ENCODE results near the gene COMT.

COMT gene

DNA sequence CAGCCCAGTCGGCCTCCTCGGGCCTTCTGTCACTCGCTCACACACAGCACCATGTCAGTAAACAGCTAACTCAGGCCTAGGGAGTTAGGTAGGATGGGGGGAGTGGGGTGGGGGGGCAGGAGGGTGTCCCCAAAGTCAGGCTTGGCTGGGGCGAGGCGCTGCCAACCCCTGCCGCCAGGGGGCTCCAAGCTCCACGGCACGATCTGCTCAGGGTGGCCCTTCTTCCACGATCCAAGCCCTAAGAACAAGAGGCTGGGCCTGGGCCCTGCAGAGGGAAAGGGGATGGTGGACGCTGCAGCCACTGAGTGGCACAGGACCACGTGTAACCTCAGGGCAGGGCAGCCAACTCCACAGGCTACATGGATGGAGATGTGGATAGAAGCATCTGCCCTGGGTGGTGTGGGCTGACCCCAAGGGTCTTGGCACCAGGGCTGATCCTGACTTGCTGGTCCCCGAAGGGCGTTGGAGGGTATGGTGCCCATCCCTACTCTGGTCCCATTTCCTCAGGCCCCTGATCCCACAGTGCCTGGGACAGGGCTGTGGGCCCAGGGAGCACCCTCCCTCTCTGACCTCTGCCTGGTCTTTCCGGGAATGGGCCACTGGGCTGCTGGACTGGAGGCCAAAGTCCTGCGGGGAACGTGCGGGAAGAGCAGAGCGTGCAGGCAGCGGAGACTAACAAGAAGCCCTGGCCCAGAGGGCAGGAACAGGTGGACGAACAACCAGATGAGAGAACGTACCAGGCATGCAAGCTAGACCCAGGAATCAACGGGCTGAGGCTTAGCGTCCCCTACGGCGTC is 29.1 kb downstream of the COMT start:
- TF ChIP-seq ZNF274 (IDR thresholded peaks at IDR 0.05; ENCODE audit: low read depth, low read length) = no peak
- H3K4me3 ChIP-seq (ENCODE audit: low read length) = no peak overlapping the region

DNA sequence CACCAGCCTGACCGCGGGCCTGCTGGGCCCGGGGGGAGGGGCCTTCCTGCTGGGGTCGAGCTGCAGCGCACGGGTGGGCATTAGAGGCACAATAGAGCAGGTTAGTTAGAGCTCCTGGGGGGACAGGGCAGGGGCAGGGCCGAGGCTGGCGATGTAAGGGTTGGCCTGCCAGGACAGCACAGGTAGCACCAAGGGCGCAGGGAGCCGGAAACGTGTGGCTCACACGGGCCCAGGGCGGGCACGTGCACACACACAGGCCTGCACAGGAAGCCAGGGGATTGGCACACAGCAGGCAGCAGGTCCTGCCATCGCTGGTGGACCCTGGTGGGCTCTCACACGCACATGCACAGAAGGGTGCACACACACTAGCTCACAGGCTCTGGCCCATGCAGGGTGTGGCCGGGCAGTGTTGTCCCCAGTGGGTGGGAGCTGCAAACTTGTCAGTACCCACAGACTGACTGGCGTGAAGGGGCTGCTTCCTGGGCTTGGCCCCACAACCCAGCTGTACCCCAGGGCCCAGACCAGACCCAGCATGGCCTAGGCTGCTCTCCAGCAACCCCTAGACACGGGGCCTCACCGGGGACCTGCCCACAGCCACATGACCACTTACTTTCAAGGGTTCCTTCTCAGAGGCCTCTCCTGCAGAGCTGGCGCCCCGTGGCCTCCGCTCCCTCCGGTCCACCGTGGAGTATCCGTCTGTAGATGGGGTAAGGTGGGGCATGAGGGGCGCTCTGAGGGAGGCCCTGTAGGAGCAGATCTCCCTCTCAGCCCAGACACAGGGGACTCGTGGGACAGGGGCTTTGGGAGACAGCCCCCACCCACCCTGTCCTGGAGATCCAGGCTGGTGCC is 29.9 kb downstream of the COMT start:
- H3K4me3 ChIP-seq (ENCODE audit: low read length) = no peak overlapping the region
- no peak for TF ChIP-seq ZNF274 (IDR thresholded peaks at IDR 0.05; ENCODE audit: low read depth, low read length)

DNA sequence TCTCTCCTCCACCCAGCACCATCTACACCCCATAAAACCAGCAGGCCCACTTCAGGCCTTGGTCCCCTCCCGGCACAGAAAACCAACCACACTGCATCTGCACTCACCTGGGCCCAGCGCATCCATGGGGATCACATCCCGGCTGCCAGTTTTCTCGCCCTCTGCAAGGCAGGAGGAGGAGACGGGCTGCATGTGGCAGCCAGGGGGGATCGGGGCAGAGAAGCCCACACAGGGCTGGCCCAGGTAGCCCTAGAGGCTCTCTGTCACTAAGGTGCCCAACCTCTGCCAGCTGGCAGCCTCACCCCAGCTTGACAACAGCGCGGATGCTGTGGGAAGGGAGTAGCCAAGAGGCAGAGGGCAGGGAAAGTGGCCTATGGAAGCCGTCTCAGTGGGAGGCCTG is 30.7 kb downstream of the COMT start:
- H3K4me3 ChIP-seq (ENCODE audit: low read length) = no peak overlapping the region
- no peak for TF ChIP-seq ZNF274 (IDR thresholded peaks at IDR 0.05; ENCODE audit: low read depth, low read length)

DNA sequence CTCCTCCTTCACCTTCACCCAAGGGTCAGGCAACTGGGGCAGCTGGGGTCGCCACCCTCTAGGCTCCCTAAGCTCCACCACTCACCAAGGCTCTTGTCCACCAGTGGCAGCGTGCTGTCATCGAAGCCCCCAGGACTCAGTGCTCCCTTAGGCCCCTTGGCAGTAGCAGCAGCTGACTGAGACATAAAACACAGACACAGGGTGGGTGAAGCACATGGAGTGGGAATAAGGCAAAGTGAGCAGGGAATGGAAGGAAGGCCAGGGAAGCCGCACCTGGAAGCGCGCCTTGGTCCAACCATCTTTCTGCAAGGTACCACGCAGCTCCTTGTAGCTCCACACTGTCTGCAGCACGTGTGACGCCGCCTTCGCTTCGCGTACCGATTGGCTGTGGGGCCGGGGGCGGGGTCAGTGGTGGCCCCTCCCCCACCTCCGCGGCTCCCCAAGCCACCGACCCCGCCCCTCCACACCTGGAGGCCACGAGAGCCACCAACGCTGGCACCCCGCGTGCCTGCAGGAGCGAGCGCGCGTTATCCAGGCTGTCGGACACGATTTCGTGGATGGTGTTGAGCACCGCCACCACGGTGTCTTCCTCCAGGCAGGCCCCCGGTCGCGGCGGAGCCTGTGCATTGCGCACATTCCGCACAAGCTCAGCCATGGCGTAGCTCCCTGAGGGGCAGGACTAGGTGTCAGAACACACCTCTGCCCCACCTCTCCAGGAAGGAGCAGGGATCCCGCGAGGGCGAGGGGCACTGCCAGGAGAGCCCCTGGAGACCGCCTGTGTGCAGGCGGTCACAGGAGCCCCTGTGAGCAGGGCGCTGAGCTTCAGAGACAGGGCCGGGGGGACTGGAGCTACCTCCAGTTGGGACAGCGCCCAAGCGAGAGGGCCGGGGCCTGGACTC is 31.3 kb downstream of the COMT start:
- TF ChIP-seq ZNF274 (IDR thresholded peaks at IDR 0.05; ENCODE audit: low read depth, low read length) = no peak
- H3K4me3 ChIP-seq (ENCODE audit: low read length) = no peak overlapping the region

DNA sequence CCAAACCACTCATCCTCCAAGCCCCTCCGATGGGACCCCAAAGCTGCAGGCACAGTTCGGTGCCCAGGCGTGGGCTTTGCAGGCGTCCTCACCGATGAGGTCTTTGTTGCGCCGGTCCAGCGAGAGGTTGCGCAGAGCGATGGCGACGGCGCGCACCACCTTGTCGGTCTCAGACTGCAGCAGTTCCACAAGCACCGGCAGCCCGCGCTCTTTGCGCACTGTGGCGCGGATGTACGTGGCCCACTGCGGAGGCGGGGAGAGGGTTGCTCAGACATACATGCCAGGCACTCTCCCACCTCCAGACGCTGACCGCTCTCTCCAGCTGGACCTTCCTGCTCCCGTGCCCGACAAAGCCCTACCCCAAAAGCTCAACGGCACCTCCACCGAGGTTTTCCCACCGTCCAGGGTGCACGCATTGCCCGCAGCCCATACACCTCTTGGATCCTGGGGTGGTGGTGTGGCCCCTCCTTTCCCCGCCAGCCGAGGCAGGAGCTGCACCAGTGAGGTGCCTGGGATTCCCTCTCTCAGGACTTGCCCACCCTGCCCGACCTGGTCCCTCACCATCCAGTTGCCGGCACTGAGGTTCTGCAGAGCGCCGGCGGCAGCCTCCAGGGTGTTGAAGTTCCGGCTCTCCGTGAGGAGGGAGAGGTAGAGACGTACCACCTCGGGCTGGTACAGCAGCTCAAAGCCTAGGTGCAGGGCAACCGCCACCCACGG is 32.1 kb downstream of the COMT start:
- no peak overlapping the region for H3K4me3 ChIP-seq (ENCODE audit: low read length)
- TF ChIP-seq ZNF274 (IDR thresholded peaks at IDR 0.05; ENCODE audit: low read depth, low read length) = no peak

DNA sequence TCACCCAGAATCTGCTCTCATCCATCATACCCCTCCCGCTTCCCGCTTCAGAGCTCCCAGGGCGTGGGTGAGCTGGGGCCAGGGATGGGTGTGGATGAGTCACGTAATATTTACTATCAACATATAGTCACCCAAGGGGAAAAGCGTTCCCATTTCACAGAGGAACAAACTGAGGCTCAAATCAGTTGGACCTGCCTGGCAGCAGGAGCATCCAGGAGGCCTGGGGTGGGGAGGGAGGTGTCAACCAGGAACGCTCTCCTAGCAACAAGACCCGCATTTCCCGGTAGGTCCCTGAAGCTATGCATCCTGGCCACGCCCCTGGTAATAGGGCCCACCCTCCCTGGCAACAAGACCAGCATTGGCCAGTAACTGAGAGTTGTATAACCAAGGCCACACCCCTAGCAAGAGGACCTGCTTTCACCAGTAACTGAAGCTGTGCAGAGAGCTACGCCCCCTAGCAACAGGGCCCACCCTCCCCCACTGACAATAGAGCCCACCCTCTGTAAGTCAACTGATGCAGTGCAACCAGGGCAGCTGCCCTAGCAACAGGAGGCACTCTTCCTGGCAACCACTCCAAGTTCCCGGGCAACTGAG is 32.8 kb downstream of the COMT start:
- no peak for TF ChIP-seq ZNF274 (IDR thresholded peaks at IDR 0.05; ENCODE audit: low read depth, low read length)
- no peak overlapping the region for H3K4me3 ChIP-seq (ENCODE audit: low read length)

DNA sequence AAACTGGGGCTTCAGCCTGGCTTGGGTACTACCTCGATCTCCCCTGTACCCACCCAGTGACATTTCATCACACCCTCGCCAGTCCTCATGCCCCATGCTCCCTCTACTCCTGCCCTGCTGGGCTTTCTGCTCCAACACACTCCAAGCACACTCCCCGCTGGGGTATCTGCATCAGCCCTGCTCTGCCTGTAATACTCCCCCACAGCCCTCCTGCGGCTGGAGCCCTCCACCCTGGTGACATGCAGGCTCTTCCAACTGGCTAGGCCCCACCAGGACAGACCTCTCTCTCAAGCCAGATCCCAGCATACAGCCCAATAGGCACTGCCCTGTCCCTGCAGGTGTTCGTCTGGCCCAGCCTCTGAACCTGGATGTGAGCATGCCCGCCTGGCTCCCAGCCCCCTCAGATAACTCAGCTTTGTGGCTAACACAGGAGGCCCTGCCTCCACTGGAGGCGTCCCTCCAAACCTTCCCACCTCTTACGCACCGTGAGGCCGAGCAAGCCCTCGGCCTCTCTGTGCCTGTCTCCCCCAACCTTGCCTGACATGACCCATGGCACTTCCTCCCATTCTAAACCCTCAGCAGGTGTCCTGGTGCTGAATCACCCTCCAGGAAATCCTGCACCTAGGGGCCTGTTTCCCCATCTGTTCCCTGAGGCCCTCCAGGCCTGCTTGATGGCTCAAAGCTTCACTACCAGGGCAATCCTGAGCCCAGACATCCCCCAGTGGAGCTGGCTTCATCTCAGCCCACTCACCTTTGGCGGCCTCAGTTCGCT is 33.5 kb downstream of the COMT start:
- TF ChIP-seq ZNF274 (IDR thresholded peaks at IDR 0.05; ENCODE audit: low read depth, low read length) = no peak
- no peak overlapping the region for H3K4me3 ChIP-seq (ENCODE audit: low read length)

DNA sequence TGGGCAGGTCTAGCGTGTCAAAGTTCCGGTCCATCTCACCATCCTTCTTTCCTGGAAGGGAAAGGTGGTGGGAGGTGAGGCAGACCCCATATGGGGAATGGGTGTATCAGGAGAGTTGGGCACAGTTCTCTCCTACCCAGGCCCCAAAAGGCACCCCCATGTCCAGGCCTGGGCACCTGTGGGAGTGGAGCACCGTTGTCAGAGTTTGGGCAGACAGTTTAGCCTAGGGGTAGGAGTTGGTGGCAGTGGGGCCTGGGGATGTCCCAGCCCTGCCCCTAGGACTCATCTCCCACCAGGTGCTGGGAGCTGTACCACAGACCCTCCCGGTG is 34.1 kb downstream of the COMT start:
- no peak for TF ChIP-seq ZNF274 (IDR thresholded peaks at IDR 0.05; ENCODE audit: low read depth, low read length)
- no peak overlapping the region for H3K4me3 ChIP-seq (ENCODE audit: low read length)

DNA sequence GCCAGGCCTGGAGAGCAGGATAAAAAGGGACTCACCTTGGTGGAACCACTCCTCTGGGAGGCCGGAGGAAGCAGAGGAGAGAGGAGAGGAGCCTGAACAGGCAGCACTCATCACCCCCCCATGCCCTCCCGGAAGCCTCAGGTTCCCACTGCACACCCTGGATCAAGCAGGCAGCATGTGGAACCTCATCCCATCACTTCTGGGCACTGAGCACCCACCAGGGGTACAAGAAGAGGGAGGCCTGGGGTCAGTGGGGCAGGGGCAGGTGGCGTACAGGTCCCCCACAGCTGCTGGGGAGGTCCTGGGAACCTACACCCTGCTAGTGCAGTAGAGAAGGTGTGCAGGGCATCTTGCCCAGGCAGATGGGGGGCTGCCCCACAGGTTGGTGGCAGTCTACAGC is 35.1 kb downstream of the COMT start:
- H3K4me3 ChIP-seq (ENCODE audit: low read length) = no peak overlapping the region
- TF ChIP-seq ZNF274 (IDR thresholded peaks at IDR 0.05; ENCODE audit: low read depth, low read length) = no peak

DNA sequence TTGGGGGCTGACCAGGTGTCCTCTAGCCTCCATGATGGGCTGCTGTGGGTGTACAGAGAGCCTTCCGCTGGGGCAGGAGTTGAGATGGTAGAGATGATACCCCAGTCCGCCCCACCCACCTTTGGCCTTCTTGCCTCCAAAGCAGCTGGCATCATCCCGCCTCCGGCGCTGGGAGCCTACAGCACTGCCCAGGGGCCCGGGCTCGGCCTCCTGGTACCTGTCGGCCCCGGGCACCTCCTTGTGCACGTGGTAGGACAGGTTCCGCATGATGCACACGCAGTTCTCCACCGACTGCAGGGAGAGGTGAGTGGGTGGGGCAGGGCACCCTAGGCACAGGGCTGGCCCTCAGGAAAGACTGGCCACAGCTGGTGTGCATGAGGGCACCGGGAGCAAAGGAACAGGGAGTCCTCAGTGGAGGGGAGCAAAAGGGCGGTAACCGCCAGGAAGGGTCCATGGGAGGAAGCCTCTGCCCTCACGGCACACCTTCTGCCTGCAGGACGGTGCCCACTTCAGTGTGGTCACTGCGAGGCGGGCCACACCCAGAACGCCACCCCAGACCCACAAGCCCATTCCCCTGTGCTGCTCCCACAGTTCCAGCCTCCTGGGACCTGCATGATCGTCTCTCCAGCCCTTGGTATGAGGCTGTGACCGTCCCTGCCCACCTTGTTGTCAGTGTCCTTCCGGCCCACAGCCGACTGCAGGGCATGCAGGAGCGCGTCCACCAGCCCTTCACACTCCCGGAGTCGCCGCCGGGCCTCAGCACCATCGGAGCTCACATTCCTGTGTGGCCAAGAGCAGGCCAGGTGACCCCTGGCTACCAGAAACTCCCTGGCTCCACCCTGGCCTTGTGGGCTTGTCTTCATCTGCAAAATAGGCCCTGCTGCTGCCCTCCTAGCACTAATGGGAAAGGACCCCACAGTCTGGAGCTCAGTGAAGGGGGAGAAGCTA is 36.0 kb downstream of the COMT start:
- TF ChIP-seq ZNF274 (IDR thresholded peaks at IDR 0.05; ENCODE audit: low read depth, low read length) = no peak
- no peak overlapping the region for H3K4me3 ChIP-seq (ENCODE audit: low read length)

DNA sequence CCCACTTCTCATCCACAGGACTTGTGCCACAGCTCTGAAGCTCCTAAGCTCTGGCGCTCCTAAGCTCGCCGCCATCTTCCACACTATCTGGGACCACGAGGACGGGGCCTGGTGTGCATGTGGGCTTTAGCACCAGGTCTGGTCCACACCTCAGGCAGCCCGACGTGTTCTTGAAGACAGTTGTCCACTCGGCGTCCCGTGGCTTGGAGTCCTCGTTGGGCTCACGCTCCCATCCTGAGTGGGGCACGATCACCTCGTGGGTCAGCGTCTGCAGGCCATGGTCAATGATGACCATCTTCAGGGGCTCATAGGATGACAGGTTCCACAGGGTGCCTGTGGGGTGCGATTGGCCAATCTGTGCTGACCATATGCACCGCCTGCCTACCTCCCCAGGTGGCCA is 37.2 kb downstream of the COMT start:
- no peak overlapping the region for H3K4me3 ChIP-seq (ENCODE audit: low read length)
- TF ChIP-seq ZNF274 (IDR thresholded peaks at IDR 0.05; ENCODE audit: low read depth, low read length) = no peak
